Ishikawa (cell line): ENCODE results near the gene MGMT.

Source experiments
- CEBPB ChIP-seq: IDR thresholded peaks from 2 replicates; pipeline ENCODE4 v1.6.1; 2012
- CREB1 ChIP-seq: IDR thresholded peaks from 2 replicates; pipeline ENCODE4 v1.6.1; 2012; ENCODE audit warnings: low read depth
- EGR1 ChIP-seq: IDR thresholded peaks from 2 replicates; pipeline ENCODE4 v1.6.1; 2012
- EP300 ChIP-seq: IDR thresholded peaks from 2 replicates; pipeline ENCODE4 v1.6.1; 2012; ENCODE audit warnings: borderline replicate concordance
- FOXM1 ChIP-seq: IDR thresholded peaks from 2 replicates; pipeline ENCODE4 v1.6.1; 2012; ENCODE audit warnings: low read depth, borderline replicate concordance
- MAX ChIP-seq: IDR thresholded peaks from 2 replicates; pipeline ENCODE4 v1.6.1; 2012
- NFIC ChIP-seq: IDR thresholded peaks from 2 replicates; pipeline ENCODE4 v1.6.1; 2012
- RAD21 ChIP-seq: IDR thresholded peaks from 2 replicates; pipeline ENCODE4 v1.6.1; 2012; ENCODE audit warnings: low read depth
- TAF1 ChIP-seq: IDR thresholded peaks from 2 replicates; pipeline ENCODE4 v1.6.1; 2012; ENCODE audit warnings: low read depth, mild to moderate bottlenecking
- TCF12 ChIP-seq: IDR thresholded peaks from 2 replicates; pipeline ENCODE4 v1.6.1; 2012; ENCODE audit warnings: low read depth
- TEAD4 ChIP-seq: IDR thresholded peaks from 2 replicates; pipeline ENCODE4 v1.6.1; 2012
- USF1 ChIP-seq: IDR thresholded peaks from 2 replicates; pipeline ENCODE4 v1.6.1; 2012
- YY1 ChIP-seq: IDR thresholded peaks from 2 replicates; pipeline ENCODE4 v1.6.1; 2012; ENCODE audit warnings: low read depth
- ZBTB7A ChIP-seq: IDR thresholded peaks from 2 replicates; pipeline ENCODE4 v1.6.1; 2012; ENCODE audit warnings: low read depth
- TF ChIP-seq, protein P1 (sequence below): IDR thresholded peaks from 2 replicates; pipeline ENCODE4 v1.6.1; 2012; ENCODE audit warnings: low read depth, mild to moderate bottlenecking

MGMT gene

GRCh38 chr10:129570185-129570584 is 103.1 kb downstream of the MGMT start:
- TF ChIP-seq CEBPB, result no peak
- no peak for TF ChIP-seq CREB1
- TF ChIP-seq, protein P1, sequence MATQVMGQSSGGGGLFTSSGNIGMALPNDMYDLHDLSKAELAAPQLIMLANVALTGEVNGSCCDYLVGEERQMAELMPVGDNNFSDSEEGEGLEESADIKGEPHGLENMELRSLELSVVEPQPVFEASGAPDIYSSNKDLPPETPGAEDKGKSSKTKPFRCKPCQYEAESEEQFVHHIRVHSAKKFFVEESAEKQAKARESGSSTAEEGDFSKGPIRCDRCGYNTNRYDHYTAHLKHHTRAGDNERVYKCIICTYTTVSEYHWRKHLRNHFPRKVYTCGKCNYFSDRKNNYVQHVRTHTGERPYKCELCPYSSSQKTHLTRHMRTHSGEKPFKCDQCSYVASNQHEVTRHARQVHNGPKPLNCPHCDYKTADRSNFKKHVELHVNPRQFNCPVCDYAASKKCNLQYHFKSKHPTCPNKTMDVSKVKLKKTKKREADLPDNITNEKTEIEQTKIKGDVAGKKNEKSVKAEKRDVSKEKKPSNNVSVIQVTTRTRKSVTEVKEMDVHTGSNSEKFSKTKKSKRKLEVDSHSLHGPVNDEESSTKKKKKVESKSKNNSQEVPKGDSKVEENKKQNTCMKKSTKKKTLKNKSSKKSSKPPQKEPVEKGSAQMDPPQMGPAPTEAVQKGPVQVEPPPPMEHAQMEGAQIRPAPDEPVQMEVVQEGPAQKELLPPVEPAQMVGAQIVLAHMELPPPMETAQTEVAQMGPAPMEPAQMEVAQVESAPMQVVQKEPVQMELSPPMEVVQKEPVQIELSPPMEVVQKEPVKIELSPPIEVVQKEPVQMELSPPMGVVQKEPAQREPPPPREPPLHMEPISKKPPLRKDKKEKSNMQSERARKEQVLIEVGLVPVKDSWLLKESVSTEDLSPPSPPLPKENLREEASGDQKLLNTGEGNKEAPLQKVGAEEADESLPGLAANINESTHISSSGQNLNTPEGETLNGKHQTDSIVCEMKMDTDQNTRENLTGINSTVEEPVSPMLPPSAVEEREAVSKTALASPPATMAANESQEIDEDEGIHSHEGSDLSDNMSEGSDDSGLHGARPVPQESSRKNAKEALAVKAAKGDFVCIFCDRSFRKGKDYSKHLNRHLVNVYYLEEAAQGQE, result no peak
- no peak for TF ChIP-seq YY1

GRCh38 chr10:129579228-129579627 is 112.2 kb downstream of the MGMT start:
- TF ChIP-seq, protein P1, result no peak
- no peak for TF ChIP-seq TEAD4
- TF ChIP-seq EGR1, result no peak
- no peak for TF ChIP-seq ZBTB7A
- TF ChIP-seq CEBPB, result no peak
- no peak for TF ChIP-seq MAX

- TF ChIP-seq MAX (no peak), TCF12 (no peak), NFIC (no peak), RAD21 (no peak), USF1 (no peak), CREB1 (no peak), ZBTB7A (no peak), TEAD4 (no peak), YY1 (no peak), EGR1 (no peak)
- TF ChIP-seq, protein P1, result no peak
Observed at GRCh38 chr10:129580010-129580409, 113.0 kb downstream of the MGMT start.

DNA sequence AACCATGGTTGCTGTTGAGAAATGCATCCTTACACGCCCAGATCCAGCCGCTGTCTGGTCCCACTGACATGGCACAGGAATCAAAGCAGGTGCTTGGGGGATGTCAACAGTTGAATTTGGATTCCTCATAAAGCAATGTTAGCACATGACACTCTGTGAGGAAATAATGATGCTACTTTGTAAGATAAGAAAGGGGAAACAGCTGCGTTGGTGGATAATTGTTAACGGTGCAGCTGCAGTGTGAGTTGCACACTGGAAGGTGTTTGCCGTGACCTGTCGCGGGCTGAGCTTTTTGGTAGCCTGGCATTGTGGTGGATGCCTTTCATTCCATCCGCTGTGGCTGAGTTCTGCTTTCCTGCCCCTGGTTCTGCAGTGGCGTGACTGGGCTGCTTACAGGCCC is 113.9 kb downstream of the MGMT start:
- no peak for TF ChIP-seq MAX
- TF ChIP-seq TAF1, result no peak
- TF ChIP-seq, protein P1, result no peak
- TF ChIP-seq RAD21, result no peak
- no peak for TF ChIP-seq ZBTB7A
- TF ChIP-seq YY1, result no peak
- TF ChIP-seq NFIC, result no peak
- no peak for TF ChIP-seq TEAD4
- TF ChIP-seq TCF12, result no peak
- TF ChIP-seq CEBPB, result no peak
- TF ChIP-seq EGR1, result no peak
- no peak for TF ChIP-seq FOXM1
- TF ChIP-seq EP300, result no peak
- no peak for TF ChIP-seq CREB1
- TF ChIP-seq USF1, result no peak
